ENCODE results near the gene COL5A1.

The COL5A1 gene

DNA sequence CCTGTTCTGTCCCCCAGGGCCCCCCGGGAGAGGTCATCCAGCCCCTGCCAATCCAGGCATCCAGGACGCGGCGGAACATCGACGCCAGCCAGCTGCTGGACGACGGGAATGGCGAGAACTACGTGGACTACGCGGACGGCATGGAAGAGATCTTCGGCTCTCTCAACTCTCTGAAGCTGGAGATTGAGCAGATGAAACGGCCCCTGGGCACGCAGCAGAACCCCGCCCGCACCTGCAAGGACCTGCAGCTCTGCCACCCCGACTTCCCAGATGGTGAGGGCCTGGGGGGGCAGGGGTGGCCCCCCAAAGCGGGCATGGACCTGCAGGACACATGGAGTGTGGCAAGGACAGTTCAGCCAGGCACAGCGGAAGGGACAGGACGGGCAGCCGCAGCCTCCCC, 183.0 kb downstream of the COL5A1 start:
- TF ChIP-seq GATA3 (IDR thresholded peaks at IDR 0.05; ENCODE audit: low read depth, low read length): no peak
- no peak for TF ChIP-seq GATA2 (IDR thresholded peaks at IDR 0.05; ENCODE audit: low read depth, low read length)

DNA sequence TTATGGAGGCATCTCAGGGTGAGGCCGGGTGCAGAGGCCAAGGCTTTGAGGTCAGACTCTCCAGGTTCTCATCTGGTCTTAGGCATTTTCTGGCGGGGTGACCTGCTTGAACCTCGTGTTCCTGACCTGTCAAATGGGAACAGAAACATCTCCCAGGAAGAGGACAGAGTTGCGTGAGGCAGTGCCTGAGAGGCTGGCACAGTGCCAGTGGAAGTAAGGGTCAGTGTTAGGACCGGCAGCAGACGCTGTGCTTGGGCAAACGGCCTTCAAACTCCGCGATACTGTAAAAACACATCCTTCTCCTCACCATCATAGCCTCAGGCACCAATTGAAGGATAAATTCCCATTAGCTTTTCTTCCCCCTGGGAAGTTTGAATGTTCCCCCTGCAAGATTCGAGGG, 183.4 kb downstream of the COL5A1 start:
- TF ChIP-seq GATA3 (IDR thresholded peaks at IDR 0.05; ENCODE audit: low read depth, low read length) (no peak), GATA2 (IDR thresholded peaks at IDR 0.05; ENCODE audit: low read depth, low read length) (no peak)

- TF ChIP-seq GATA2 (IDR thresholded peaks at IDR 0.05; ENCODE audit: low read depth, low read length) (no peak), GATA3 (IDR thresholded peaks at IDR 0.05; ENCODE audit: low read depth, low read length) (no peak)
Observed at GRCh38 chr9:134826336-134827285, 185.0 kb downstream of the COL5A1 start.

GRCh38 chr9:134827559-134827958, 186.0 kb downstream of the COL5A1 start:
- TF ChIP-seq GATA2 (IDR thresholded peaks at IDR 0.05; ENCODE audit: low read depth, low read length): no peak

- TF ChIP-seq GATA3 (IDR thresholded peaks at IDR 0.05; ENCODE audit: low read depth, low read length) (no peak), GATA2 (IDR thresholded peaks at IDR 0.05; ENCODE audit: low read depth, low read length) (no peak)
Observed at GRCh38 chr9:134827993-134828392, 186.4 kb downstream of the COL5A1 start.

GRCh38 chr9:134828892-134829291, 187.3 kb downstream of the COL5A1 start:
- TF ChIP-seq GATA2 (IDR thresholded peaks at IDR 0.05; ENCODE audit: low read depth, low read length) (no peak), GATA3 (IDR thresholded peaks at IDR 0.05; ENCODE audit: low read depth, low read length) (no peak)

GRCh38 chr9:134829356-134829937, 187.8 kb downstream of the COL5A1 start:
- TF ChIP-seq GATA3 (IDR thresholded peaks at IDR 0.05; ENCODE audit: low read depth, low read length) (no peak), GATA2 (IDR thresholded peaks at IDR 0.05; ENCODE audit: low read depth, low read length) (no peak)

GRCh38 chr9:134830126-134830525, 188.5 kb downstream of the COL5A1 start:
- TF ChIP-seq GATA3 (IDR thresholded peaks at IDR 0.05; ENCODE audit: low read depth, low read length) (no peak), GATA2 (IDR thresholded peaks at IDR 0.05; ENCODE audit: low read depth, low read length) (no peak)

- no peak for TF ChIP-seq GATA3 (IDR thresholded peaks at IDR 0.05; ENCODE audit: low read depth, low read length)
- TF ChIP-seq GATA2 (IDR thresholded peaks at IDR 0.05; ENCODE audit: low read depth, low read length): no peak
Observed at GRCh38 chr9:134830926-134831720, 189.5 kb downstream of the COL5A1 start.

GRCh38 chr9:134832471-134832870, 190.9 kb downstream of the COL5A1 start:
- TF ChIP-seq GATA3 (IDR thresholded peaks at IDR 0.05; ENCODE audit: low read depth, low read length): no peak
- TF ChIP-seq GATA2 (IDR thresholded peaks at IDR 0.05; ENCODE audit: low read depth, low read length): no peak

- no peak for TF ChIP-seq GATA3 (IDR thresholded peaks at IDR 0.05; ENCODE audit: low read depth, low read length)
- TF ChIP-seq GATA2 (IDR thresholded peaks at IDR 0.05; ENCODE audit: low read depth, low read length): no peak
Observed at GRCh38 chr9:134833294-134833880, 191.8 kb downstream of the COL5A1 start.

DNA sequence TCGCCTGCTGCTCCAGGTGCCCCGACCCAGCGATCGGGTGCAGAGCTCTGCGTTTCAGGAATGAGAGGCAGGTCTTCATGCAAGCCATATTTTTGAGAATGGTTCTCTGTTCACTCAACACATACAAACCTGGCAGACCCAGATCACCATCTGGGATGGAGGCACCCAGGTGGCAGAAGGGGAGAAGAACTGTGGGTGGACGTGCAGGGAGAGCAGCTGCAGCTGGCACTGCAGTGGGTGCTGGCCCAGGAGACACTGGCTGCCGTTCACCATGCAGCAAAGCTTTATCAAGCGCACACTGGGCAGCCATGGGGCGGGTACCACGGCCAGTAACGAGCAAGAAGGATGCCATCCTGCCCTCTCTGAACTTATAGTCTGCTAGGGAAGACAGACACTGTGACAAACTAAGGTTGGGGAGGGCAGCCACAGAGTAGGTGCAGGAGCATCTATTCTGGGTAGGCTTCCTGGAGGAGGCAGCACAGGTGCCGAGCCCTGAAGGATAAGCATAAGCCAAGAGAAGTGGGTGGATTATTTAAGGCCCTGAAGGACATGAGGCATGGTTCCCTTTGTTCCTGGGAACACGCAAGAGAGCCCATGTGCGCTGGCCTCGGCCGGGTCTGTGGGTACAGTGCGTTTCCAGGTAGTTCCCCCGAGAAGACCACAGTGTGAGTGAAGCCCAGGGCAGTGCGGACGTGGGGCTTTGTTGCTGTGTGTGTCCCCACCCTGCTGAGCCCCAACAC, 192.8 kb downstream of the COL5A1 start:
- TF ChIP-seq GATA3 (IDR thresholded peaks at IDR 0.05; ENCODE audit: low read depth, low read length): no peak
- no peak for TF ChIP-seq GATA2 (IDR thresholded peaks at IDR 0.05; ENCODE audit: low read depth, low read length)

- TF ChIP-seq GATA3 (IDR thresholded peaks at IDR 0.05; ENCODE audit: low read depth, low read length) (no peak), GATA2 (IDR thresholded peaks at IDR 0.05; ENCODE audit: low read depth, low read length) (no peak)
Observed at GRCh38 chr9:134834957-134835419, 193.4 kb downstream of the COL5A1 start.

Measured in SH-SY5Y (cell line).